T-helper 2 cell (primary cell): ENCODE data around the gene MMP24OS.

Experiments used
- DNase-seq, 5 experiments: peaks; one replicate each; pipeline versions ENCODE4 v3.0.0 to v3.0.0-alpha.2; 2012 to 2022

MMP24OS gene

GRCh38 chr20:35290887-35291417, 13.0 kb upstream of the MMP24OS start:
- DNase-seq, result no peak

DNA sequence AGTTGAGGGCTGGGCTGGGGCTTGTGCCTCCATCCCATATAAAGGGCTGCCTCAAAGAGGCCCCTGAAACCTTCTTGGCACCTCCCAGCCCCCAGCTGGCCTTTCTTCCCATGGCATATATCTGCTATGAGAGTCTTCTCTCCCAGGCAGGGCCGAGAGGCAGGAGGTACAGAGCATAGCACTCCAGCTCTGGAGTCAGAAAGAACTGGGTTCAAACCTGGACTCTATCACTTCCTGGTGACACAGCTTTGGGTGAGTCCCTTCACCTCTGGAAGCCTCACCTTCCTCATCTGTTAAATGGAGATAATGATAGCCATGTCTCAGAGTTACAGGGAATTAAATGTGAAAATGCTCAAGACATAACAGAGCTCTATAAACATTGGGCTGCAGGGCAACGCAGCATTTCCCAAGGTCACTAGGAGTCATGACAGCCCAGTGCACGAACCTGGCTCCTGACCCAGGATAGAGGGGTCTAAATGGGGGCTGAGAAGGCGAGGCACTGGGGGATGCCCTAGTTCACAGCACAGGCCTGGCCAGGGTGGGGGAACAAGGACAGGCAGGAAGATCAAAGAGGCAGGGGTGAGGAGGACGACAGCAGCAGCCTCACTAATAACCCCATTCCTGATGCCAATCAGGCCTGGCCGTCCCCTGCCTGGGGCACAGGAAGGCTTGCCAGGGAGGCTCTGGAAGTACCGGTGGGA, 12.4 kb upstream of the MMP24OS start:
- no peak for DNase-seq

GRCh38 chr20:35288325-35289060, 10.6 kb upstream of the MMP24OS start:
- DNase-seq, result no peak

DNA sequence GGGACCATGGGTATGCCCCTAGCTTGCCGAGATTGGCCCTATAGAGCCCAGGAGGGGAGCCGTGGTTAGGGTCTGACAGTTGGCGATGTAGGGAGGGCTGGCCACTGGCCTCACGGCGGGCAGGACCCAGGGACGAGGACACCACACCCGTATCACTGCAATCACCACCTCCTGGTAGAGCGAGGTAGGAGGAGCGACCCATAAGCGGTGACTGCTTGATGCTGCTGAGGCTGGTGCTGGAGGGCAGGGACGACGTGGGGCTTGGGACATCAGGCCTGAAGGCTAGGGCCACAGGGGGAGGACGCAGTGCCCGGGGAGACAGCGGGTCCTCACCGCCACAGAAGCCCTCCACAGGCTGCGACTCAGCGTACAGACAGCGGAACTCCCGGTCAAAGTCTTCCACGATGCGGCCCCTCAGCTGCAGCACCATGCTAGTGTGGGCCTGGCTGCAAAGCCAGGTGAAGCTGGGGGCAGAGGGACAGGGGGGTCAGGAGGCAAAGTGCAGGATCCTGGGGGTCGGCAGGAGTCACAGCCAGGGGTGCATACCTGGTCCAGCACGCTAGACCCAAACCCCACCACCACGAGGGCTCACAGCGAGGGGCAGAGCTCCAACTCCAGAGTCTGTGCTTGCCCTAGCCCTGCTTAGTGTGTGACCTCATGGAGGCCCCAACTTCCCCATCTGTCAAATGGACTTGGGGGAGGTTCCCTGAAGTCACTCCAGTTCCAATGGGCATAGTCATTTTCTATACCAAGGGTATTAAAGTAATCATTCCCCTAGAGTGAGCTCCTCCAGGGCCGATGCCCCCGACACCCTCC, 9.8 kb upstream of the MMP24OS start:
- DNase-seq, result no peak

- DNase-seq, result no peak
These were observed 9.1 kb upstream of the MMP24OS start for GRCh38 chr20:35286899-35287508.

DNA sequence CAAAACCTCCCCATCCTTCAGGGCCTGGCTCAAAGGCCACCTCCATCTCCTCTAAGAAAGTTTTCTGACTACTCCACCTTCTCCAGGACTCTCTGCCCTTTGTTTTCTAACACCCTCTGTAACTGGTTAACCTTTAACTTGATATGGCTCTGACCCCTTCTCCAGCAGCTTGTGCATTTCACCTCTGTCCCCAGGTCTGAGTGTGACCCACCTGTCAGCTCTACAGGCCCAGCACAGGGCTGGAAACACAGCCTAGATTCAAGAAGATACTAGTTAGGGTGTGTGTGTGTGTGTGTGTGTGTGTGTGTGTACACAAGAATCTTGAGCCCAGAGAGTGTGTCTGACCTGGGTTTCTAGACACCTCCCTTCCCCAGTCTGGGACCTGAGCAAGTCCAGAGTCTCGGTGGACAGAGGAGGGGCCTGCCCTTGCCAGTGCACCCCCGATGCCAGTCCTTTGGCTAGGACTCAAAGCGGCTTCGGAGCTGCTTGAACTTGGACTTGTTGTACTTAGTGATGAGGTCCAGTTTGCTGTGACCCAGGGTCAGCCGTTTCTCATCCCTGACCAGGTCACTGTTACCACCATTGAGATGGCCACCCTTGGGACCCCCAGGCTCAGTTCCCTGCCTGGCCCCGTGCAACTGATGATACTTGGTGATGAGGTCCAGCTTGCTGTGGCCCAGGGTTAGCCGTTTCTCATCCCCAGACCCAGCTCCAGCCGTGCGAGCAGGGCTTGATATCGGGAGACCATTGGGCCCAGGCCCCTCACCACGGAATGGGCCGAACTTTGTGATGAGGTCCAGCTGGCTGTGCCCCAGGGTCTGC, 8.4 kb upstream of the MMP24OS start:
- DNase-seq, result no peak

DNA sequence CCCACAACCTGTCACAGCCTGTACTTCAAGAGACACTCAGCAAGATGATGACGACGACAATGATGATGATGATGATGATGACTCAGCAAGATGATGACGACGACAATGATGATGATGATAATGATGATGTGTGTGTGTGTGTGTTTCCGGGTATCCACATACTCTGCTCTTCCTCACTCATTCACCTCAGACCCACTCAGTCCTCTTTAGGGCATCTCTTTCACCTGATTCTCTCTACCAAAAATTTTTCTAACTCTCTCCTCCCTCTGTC, 7.8 kb upstream of the MMP24OS start:
- peak in 1 of 5 experiments; percentile 36 for DNase-seq

DNA sequence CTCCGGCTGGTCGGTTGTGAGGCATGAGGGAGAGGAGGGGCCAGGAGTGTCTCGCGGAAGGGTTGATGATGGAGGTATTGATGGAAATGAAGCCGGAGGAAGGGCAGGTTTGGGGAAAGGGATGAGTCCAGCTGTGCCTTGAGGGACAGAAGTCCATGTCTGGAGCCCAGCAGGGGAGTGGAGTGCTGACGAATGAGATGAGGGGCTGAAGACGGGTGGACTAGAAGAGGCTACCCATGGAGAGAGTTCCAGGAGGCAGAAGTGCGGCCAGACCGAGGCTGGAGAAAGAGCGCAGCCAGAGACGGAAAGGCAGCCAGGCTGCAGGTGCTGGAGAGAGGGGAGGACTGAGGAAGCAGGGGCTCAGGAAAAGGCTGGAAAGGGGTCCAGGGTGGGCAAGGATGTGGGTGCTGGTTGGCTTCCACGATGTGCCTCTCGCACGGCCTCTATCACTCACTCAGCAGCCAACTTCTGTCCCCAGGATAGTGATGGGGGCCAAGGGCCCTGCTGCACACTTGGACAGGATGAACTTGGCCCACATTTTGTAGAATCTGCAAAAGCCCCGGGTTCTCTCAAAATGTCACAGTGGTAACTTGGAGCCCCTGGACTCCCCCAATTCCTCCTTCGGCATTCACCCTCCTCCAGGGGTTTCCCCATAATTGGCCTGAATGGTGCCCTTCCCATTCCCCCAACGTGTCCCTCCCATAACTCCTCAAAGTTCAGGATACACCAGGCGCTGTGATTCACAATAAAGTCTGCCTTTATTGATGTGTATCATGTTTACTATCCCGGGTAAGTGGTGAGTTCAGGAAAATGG, 7.3 kb upstream of the MMP24OS start:
- no peak for DNase-seq

DNA sequence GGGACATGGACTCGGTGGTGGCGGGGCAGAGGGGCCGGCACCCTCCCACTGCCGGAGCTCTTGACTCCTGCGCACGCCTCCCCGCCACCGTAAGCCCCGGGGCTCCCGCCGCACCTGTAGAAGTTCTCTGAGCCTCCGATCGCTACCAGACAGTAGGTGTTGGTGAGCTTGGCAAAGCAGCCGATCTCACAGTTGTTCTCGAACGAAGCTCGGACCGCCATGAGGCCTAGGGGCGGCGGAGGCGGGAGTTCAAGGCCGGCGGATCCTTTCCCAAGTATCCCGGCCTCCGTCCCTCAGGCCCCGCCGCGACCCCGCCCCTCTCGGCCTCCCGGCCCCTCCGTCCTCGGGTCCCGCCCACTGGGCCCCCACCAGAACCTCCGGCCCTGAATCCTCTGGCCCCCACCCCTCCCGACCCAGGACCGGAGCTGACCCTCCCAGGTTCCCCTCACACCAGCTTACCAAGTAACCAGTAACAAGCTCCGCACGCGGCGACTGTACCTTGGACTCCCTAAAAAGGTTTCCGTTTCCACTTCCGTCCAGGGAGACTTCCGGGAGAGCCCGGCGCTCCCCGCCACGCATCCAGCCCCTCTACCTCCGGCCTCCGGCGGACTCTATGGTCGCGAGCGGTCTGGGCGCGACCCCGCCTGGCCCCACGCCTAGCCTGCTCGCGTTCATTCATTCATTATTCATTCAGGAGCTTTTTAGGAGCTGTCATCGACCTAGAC, 6.5 kb upstream of the MMP24OS start, which contains the start of gene EIF6:
Gene EIF6 (minus strand): TSS at position 506 of the 725 bp plus-strand sequence. CDS start 285 bp downstream, at position 221.
- peak; percentile 25 to 85 (median 57) for DNase-seq

- DNase-seq, result peak in 1 of 5 experiments; percentile 17
These were observed 5.7 kb upstream of the MMP24OS start for GRCh38 chr20:35283441-35284266.

DNA sequence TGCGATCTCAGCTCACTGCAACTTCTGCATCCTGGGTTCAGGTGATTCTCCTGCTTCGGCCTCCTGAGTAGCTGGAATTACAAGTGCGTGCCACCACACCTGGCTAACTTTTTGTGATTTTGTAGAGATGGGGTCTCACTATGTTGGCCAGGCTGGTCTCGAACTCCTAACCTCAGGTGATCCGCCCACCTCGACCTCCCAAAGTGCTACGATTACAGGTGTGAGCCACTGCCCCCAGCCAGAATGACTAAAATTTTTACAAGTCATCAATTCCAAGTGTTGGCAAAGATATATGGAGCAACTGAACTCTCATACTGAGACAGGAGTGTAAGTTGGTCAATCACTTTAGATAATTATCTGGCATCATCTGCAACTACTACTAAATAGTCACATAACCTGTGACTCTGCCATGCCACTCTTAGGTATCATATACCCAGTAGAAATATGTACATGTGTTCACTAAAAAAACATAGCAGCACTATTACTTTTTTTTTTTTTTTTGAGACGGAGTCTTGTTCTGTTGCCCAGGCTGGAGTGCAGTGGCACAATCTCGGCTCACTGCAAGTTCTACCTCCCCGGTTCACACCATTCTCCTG, 3.7 kb upstream of the MMP24OS start:
- DNase-seq, result no peak

DNA sequence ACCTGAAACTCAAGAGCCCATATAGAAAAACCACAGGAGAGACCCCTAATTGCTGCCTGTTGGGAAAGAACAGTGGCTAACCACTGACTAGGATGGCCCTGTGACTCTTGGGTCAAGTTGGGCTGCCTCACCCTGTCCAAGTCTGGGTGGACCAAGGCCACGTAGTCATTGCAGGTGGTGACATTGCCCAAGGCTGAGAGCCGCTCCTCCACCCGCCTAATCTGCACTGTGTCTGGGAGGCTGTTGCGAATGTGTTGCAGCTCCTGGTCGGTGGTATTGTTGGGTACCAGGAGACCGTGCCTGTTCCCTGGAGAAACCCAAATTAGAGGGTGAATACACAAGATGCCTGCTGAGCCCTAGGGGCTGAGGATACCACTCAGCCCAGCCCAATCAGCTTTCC, 2.6 kb upstream of the MMP24OS start:
- DNase-seq, result no peak

GRCh38 chr20:35279533-35280174, 1.7 kb upstream of the MMP24OS start:
- DNase-seq, result no peak

- no peak for DNase-seq
These were observed 1.1 kb upstream of the MMP24OS start for GRCh38 chr20:35279040-35279439.

GRCh38 chr20:35277127-35277526, 795 bp downstream of the MMP24OS start:
- peak in 1 of 5 experiments; percentile 17 for DNase-seq

GRCh38 chr20:35276408-35276807, 1.5 kb downstream of the MMP24OS start:
- peak in 1 of 5 experiments; percentile 33 for DNase-seq

- no peak for DNase-seq
These were observed 2.1 kb downstream of the MMP24OS start for GRCh38 chr20:35275741-35276251.
